MV-4-11 (cell line): ENCODE data around the gene MFAP3.

ENCODE experiments used
- DNase-seq: peaks from one replicate; lab custom pipeline; 2025; lab: John Stamatoyannopoulos, UW

The MFAP3 gene

DNA sequence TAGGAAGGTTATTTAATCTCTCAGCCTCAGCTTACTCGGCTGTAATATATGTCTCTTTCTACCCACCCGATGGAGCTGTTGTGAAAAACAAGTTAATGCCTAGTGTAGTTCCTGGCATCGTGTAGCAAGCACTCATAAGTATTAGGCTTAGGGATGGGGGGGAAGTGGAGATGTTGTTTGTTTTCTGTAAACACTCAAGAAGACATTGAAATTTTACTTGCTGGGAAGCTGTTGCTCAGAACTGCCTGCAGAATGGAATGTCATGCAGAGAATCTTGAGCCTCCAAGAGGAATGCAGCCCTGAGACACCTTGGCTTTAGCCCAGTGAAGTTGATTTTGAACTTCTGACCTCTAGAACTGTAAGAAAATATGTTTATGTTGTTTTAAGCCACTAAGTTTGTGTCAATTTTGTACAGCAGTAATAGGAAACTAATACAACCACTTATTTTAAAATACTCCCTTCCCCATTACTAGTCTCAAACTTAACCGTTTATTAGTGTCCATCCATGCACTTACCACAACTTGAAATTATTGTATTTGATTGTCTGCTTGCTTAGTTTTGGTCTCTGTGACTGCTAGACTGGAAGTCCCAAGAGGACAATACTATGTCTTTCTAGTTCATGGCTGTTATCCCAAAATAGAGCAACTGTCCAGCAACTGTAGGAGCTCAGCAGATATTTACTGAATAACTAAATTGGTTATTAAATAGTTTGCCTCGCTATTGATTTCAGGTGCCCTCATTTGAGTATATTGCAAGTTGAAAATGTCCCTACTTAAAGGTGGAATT lies 53.8 kb downstream of the MFAP3 start:
- no peak for DNase-seq

DNA sequence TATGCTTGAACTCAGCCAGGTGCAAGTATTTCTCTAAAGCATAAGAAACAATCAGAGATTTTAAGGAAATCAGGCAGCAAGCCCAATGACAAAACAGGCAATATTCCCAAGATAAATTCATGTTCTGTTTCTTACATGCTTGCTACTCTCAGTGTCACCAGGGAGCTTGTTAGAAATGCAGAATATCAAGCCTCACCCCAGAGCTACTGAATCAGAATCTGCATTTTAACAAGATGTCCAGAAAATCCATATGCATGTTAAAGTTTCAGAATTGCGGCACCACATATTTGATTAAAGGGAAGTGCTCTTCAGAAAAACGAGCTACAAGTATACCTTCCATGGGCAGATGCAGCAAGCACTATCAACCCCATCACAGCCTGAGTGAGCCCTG lies 54.4 kb downstream of the MFAP3 start:
- no peak for DNase-seq

- DNase-seq: no peak
These were observed 57.1 kb downstream of the MFAP3 start for GRCh38 chr5:154095904-154096303.

GRCh38 chr5:154097031-154097430 lies 58.3 kb downstream of the MFAP3 start:
- DNase-seq: no peak

DNA sequence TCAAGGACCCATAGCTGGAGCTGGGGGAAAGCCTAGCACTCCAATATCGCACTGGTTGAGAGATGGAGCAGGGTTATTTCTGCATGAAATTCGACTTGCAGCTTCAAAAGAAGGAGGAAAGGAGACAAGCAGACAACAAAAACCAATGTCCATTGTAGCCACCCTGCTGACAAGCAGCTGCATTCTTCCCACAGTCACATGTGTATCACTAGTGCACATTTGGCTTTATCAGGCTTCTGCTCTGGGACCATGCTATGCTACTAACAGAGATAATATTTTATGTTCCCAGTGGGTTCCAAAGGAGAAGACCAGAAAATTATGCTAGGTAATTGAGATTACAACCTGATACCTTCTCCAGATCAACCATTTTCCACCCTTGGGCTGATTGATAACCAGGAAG lies 59.7 kb downstream of the MFAP3 start:
- no peak for DNase-seq

DNA sequence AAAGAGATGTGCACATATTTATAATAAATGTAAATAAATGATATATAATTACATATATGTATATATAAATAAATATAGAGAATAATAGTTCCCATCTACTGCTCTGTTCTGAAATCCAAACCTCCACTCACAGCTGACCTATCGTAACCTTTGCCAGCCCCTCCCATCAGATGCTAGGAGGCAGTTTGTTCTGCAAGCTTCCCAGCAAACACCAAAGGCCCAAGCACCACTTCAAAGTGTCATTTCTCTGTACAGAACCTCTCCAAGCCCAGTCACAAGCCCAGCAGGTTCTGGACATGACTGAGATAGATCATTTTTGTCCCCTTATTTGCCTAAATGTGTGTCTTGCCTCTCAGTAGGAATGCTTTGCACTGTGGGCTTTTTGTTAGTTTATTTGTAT lies 62.4 kb downstream of the MFAP3 start:
- DNase-seq: no peak

DNA sequence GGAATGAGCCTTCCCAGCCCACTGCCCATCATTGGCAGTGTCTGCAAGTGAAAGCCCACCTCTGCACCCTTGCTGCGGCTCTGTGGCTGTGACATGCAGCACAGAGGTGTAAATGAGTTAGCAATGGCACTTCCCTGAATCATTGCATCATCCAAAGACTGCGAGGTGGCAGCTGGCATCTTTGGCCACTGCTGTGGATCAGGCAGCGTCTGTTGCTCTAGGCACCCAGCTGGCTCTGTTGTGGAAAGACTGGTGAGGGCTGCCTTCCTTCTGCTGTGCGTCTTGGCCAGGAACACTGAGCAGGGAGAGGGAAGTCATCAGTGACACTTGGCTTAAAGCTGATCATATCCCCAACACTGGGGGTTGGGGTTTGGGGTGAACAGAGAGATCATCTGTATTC lies 64.5 kb downstream of the MFAP3 start:
- DNase-seq: no peak
